GM20431 (cell line): ENCODE data around the gene PAGR1.

Experiments
- in situ Hi-C: fragments of 300-500 bp; cut with MseI, MboI; formaldehyde crosslinking; loops from one replicate; pipeline ENCODE4 v1.15.0; 2020; ENCODE audit warnings: low sequenced_read_pairs; ENCODE audit not compliant: unreplicated experiment

The PAGR1 gene

DNA sequence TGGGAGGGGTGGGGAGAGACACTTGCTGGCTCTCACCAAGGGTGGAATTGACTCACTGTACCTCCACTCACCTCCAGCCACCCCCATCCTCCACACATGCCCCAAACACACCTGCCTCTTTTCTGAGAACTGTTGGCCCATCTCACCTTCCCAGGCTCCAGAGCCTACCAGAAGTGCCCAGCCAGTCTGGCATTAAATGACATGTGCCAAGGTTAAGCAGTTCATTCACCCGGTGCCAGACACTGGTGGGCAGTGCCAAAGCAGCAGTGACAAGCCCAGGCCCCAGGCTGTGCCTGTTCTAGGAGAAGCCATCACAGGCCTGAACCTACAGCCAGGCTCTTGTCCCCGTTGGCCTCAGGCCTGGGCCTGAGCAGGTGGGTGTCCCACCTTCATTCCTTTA lies 15.5 kb downstream of the PAGR1 start:
- in situ Hi-C loops, result loop anchor here (25.0 kb wide), 1 partner anchor 181 kb away; the partner anchor contains the start of genes C16orf92 and DOC2A

DNA sequence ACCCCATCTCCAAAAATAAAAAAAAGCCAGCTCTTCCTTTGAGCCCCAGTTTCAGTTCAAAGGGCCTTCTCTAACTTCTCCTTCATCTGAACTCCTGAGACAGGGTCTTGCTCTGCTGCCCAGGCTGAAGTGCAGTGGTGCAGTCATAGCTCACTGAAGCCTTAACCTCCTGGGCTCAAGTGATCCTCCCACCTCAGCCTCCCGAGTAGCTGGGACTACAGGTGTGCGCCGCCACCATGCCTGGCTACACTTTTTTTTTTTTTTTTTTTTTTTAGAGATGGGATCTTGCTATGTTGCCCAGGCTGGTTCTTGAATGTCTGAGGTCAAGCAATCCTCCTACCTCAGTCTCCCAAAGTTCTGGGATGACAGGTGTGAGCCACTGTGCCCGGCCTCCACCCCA lies 17.3 kb downstream of the PAGR1 start:
- in situ Hi-C loops, result loop anchor here (25.0 kb wide), 1 partner anchor 179 kb away; the partner anchor contains the start of genes C16orf92 and DOC2A

DNA sequence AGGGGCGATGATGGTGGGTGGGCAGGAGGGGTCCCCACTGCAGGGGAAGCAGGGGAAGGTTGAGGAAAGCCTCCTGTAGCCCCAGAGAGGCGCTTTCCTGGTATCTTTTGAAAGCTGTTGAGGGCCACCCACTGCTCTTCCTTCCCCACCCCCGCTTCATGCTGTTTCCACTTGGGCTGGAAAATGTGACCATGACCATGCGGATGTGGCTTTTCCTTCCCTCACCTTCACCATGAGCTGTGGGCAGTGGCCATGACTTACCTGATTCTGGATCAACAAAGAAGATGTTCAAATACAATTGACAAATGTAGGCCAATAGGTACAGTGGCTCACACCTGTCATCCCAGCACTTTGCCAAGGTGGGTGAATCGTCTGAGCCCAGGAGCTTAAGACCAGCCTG lies 18.1 kb downstream of the PAGR1 start:
- in situ Hi-C loops, result loop anchor here (25.0 kb wide), 1 partner anchor 178 kb away; the partner anchor contains the start of genes C16orf92 and DOC2A

DNA sequence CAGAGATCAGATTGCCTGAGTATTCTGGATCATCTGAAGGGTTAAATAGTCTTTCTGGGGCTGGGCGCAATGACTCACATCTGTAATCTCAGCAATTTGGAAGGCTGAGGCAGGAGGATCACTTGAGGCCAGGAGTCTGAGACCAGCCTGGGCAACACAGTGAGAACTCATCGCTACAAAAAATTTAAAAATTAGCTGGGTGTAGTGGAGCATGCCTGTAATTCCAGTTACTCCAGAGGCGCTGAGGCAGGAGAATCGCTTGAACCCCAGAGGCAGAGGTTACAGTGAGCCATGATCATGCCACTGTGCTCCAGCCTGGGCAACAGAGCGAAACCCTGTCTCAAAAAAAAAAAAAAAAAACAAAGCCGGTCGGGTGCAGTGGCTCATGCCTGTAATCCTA lies 20.0 kb downstream of the PAGR1 start:
- in situ Hi-C loops, result loop anchor here (25.0 kb wide), 1 partner anchor 176 kb away; the partner anchor contains the start of genes C16orf92 and DOC2A

DNA sequence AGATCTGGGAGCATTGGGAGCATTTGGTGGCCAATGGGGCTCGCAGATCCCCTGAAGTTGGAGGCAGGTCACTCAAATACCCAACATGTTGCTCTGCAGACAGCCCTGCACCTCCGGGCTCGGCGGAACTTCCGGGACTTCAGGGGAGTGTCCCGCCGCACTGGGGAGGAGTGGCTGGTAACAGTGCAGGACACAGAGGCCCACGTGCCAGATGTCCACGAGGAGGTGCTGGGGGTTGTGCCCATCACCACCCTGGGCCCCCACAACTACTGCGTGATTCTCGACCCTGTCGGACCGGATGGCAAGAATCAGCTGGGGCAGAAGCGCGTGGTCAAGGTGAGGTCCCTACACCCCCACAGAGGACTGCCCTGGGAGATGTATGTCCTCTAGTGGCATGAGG lies 20.7 kb downstream of the PAGR1 start:
- in situ Hi-C loops, result loop anchor here (25.0 kb wide), 1 partner anchor 176 kb away; the partner anchor contains the start of genes C16orf92 and DOC2A

DNA sequence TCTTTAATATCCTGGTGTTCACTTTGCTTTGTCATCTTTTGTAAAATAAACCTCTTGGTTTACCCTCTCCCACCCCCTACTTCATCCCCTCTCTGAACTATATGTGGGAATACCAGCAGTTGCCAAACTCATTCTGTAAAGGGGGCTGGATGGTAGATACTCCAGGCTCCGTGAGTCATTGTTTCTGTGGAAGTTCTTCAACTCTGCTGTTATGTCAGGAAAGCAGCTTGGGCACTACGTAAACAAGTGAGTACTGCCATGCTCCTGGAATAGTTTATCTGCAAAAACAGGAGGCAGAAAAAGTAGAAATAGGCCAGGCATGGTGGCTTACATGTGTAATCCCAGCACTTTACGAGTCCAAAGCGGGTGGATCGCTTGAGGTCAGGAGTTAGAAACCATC lies 21.9 kb downstream of the PAGR1 start:
- in situ Hi-C loops, result loop anchor here (25.0 kb wide), 1 partner anchor 174 kb away; the partner anchor contains the start of genes C16orf92 and DOC2A

DNA sequence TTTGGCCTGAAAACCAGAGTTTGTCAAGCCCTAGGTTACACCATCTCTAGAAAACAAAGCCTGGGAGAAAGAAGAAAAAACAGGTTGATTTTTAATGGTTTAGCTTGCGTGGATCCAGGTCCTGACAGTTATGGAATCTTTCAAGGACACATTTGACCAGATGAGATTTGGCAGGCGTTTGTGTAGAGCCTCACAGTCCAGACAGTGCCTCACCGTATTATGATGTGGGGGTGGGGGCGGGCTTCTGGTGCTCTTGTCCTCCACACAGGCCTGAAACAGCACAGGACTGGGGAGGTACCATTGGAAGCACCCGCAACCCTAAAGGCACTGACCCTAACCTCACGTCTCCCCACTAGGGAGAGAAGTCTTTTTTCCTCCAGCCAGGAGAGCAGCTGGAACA lies 23.9 kb downstream of the PAGR1 start:
- in situ Hi-C loops, result loop anchor here (25.0 kb wide), 1 partner anchor 172 kb away; the partner anchor contains the start of genes C16orf92 and DOC2A

DNA sequence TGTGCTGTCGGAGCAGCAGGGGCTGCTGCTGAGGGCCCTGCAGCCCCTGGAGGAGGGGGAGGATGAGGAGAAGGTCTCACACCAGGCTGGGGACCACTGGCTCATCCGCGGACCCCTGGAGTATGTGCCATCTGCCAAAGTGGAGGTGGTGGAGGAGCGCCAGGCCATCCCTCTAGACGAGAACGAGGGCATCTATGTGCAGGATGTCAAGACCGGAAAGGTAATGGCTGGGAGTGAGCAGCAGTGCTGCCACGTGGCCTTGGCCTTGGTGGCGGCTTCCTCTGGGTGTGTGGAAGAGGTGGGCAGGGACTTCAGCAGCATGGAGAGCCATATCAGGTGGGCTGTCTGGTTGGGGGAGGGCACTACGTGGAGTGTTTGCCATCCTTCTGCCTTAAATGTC lies 24.3 kb downstream of the PAGR1 start:
- in situ Hi-C loops, result loop anchor here (25.0 kb wide), 1 partner anchor 172 kb away; the partner anchor contains the start of genes C16orf92 and DOC2A

DNA sequence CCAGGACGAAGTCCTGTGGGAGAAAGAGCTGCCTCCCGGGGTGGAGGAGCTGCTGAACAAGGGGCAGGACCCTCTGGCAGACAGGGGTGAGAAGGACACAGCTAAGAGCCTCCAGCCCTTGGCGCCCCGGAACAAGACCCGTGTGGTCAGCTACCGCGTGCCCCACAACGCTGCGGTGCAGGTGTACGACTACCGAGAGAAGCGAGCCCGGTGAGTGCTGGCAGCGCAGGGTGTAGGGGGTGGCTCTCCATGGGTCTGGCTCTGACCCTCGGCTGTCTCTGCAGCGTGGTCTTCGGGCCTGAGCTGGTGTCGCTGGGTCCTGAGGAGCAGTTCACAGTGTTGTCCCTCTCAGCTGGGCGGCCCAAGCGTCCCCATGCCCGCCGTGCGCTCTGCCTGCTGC lies 25.7 kb downstream of the PAGR1 start:
- in situ Hi-C loops, result loop anchor here (25.0 kb wide), 1 partner anchor 171 kb away; the partner anchor contains the start of genes C16orf92 and DOC2A

DNA sequence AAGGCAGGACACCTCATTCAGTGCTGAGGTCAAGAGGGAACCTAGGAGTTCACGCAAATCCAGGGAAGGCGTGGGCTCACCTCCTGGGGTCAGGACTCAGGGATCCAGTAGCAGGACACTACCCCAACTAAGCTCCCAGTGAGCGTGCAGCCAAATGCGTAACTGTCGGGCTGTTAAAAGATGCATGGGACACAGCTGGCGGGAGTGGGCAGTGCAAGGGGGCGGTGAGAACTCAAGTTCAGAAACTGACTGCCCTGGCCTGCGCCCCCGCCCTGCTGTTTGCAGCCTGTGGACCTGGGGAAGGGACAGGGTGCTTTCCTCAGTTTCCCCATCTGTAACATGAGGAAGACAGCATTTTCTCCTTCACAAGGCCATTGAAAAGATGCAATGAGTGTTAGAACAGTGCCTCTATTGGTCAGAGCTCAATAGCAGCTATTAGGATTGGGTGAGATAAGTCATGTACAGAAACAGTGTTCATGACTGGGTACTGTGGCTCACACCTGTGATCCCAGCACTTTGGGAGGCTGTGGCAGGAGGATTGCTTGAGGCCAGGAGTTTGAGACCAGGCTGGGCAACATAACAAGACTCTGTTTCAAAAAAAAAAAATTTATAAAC lies 26.9 kb downstream of the PAGR1 start:
- in situ Hi-C loops, result loop anchor here (25.0 kb wide), 1 partner anchor 169 kb away; the partner anchor contains the start of genes C16orf92 and DOC2A

DNA sequence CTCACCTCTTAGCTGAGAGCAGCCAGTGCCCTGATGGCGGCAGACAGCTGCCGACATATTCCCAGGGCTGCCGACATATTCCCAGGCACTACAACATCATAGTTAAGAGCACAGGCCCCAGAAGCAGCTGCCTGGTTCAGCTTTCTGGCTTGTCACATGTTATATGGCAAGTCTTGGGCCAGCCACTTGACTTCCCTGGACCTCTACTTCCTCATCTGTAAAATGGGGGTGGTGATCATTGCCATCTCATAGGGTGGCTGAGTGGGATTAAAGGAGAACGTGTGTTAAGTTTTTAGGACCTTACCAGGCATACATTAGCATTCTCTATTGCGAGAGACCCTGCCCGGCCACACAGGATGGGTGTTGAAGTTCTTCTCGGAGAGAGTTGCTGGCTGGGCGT lies 28.0 kb downstream of the PAGR1 start:
- in situ Hi-C loops, result loop anchor here (25.0 kb wide), 1 partner anchor 168 kb away; the partner anchor contains the start of genes C16orf92 and DOC2A

DNA sequence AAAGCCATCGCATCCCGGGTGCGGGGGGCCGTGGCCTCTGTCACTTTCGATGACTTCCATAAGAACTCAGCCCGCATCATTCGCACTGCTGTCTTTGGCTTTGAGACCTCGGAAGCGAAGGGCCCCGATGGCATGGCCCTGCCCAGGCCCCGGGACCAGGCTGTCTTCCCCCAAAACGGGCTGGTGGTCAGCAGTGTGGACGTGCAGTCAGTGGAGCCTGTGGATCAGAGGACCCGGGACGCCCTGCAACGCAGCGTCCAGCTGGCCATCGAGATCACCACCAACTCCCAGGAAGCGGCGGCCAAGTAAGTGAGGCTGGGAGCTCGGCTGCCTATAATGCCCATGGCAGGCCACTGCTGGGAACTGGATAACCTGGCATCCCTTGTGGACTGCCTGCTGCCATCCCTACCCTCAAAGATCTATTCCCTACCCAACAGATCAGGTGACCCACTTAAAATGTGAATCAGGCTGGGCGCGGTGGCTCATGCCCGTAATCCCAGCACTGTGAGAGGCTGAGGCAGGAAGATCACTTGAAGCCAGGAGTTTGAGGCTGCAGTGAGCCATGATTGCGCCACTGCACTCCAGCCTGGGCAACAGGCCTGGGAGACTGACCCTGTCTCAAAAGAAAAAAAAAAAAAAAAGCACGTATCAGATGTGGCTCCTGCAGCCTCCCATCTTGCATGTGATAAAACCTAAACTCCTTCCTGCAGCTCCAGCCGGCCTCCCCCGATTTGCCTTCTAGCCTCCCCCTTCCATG lies 28.8 kb downstream of the PAGR1 start:
- in situ Hi-C loops, result loop anchor here (25.0 kb wide), 1 partner anchor 168 kb away; the partner anchor contains the start of genes C16orf92 and DOC2A

DNA sequence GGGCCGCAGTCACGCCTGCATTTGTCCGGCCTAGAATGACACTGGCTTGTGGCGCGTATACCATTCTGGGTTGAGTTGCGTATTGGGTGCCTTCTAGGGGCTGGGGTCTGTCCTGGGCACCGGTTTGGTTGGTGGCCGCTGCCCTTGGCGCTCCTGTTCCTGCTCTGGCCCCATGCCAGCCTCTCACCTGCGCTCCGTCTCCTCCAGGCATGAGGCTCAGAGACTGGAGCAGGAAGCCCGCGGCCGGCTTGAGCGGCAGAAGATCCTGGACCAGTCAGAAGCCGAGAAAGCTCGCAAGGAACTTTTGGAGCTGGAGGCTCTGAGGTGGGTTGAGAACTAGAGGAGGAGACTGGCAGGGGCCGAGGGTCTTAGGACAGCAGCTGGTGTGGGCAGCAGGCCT lies 29.7 kb downstream of the PAGR1 start:
- in situ Hi-C loops, result loop anchor here (25.0 kb wide), 1 partner anchor 167 kb away; the partner anchor contains the start of genes C16orf92 and DOC2A

DNA sequence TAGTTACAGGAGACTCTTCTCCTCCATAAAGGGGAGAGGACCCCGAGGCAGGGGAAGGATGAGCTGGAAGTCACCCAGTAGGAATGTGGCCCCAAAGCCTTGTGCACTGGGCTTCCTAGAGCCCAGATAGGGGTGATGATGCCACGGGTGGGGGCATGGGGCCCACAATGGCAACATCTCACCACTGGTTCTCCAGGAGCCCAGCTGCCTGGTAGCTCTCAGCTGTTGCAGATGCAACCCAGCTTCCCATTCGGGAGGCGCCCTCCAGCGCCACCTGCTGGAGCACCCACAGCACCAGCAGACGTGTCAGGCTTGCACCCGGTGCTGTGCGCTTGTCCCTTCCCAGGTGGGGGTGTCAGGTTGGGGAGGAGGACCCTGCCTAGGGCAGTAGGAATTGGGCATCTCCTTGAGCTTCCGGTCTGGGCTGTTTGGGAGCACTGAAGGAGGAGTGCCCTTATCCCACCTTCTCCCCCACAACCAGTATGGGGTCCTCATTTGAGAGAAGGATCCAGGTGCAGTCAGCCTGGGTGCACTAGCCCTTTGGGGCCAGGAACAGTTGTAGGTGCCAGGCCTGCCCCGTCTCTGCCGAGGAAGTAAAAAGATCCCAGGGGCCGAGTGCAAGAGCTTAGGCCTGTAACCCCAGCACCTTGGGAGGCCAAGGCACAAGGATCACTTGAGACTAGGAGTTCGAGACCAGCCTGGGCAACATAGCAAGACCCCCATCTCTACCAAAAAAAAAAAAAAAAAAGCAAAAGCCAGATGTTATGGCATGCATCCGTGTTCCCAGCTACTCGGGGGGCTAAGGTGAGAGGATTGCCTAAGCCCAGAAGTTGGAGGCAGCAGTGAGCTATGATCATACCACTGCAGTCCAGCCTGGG lies 32.7 kb downstream of the PAGR1 start:
- in situ Hi-C loops, result loop anchor here (25.0 kb wide), 1 partner anchor 164 kb away; the partner anchor contains the start of genes C16orf92 and DOC2A

DNA sequence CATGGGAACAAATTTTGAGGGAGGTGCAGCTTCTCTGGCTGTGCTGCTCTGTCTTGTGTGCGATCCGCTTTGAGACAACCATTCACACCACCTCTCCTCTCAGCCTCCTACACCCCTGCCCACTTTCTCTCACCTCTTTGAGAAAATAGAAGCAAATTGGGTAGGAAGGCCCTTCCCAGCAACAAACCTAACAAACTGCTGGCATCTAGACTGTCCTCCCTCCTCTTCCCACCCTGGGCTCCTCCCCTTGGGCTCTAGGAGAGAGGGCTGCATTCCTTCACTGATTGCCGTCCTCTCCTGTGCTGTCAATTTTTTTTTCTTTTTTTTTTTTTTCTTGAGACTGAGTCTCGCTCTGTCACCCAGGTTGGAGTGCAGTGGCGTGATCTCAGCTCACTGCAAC lies 33.6 kb downstream of the PAGR1 start:
- in situ Hi-C loops, result loop anchor here (25.0 kb wide), 1 partner anchor 163 kb away; the partner anchor contains the start of genes C16orf92 and DOC2A

DNA sequence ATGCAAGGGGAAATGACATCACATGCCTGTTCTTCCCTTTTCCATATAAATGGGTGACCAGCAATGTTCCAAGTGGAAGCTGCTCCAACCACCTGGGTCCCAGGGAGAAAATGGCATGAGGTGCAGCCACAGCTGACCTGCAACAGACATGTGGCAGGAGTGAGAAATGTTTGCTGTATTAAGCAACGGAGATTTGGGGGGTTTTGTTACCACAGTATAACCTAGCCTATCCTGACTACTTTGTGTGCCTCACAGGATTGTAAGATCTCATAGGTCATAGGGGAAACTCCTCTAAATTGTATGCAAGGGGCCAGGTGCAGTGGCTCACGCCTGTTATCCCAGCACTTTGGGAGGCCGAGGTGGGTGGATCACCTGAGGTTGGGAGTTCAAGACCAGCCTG lies 35.0 kb downstream of the PAGR1 start:
- in situ Hi-C loops, result no loop called here

DNA sequence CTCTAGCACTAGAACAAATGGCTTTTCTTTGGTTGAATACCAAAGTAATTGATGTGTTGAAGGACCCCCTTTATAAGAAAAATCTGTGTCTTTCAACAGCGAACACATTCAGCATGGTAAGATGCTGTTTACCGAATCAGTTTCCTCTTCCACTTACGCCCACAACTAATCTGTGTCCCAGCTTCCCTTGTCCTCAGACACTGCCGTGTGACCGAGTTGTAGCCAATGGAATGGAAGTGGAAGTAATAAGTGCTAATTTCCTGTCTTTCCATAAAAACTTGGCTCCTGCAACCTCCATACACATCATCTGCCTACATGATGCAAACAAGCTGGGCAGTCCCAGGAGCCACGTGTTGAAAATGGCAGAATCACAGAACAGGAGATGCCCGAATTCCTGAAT lies 36.7 kb downstream of the PAGR1 start:
- in situ Hi-C loops, result no loop called here

DNA sequence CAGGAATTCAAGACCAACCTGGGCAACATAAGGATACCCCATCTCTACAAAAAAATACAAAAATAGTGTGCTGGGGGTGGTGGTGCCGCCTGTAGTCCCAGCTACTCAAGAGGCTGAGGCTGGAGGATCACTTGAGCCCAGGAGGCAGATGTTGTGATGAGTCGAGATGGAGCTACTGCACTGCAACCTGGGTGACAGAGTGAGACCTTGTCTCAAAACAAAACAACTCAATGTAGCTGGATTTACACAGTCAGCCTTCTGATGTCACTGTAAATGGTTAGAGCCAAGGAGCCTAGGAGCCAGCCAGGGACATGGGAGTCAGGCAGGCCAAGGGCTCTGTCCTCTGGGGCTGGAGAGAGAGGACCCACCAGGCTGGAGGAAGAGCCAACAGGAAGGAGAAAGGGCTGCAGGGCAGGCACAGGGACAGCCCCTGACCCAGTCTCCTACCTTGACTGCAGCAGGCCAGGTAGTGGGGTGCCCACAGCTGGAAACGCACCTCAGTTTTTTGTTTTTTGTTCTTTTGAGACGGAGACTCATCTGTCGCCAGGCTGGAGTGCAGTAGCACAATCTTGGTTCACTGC lies 38.7 kb downstream of the PAGR1 start:
- in situ Hi-C loops, result no loop called here

DNA sequence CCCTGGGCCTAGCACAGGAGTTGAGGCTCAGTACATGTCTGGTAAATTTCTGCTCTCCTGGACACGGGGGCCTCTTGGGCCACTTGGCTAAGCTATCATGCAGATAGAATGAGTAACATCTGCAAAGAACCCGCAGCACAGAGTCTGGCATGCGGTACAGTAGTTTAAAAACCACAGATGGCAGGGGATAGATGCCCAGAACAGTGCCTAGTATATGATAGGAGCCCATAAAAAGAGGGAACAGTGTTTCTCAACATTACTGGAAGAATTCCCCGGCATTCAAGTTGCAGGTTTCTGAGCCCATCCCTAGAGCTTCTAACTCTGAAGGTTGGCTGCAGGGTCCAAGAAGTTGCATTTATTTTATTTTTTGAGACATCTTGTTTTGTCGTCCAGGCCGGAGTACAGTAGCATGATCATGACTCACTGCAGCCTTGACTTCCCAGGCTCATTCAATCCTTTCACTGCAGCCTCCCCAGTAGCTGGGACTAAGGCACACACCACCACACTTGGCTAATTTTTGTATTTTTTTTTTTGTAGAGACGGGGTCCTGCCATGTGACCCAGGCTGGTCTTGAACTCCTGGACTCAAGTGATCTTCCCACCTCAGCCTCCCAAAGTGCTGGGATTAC lies 41.3 kb downstream of the PAGR1 start:
- in situ Hi-C loops, result no loop called here
